Measurements from ENCODE around the gene NOTCH3.

Gene NOTCH3

DNA sequence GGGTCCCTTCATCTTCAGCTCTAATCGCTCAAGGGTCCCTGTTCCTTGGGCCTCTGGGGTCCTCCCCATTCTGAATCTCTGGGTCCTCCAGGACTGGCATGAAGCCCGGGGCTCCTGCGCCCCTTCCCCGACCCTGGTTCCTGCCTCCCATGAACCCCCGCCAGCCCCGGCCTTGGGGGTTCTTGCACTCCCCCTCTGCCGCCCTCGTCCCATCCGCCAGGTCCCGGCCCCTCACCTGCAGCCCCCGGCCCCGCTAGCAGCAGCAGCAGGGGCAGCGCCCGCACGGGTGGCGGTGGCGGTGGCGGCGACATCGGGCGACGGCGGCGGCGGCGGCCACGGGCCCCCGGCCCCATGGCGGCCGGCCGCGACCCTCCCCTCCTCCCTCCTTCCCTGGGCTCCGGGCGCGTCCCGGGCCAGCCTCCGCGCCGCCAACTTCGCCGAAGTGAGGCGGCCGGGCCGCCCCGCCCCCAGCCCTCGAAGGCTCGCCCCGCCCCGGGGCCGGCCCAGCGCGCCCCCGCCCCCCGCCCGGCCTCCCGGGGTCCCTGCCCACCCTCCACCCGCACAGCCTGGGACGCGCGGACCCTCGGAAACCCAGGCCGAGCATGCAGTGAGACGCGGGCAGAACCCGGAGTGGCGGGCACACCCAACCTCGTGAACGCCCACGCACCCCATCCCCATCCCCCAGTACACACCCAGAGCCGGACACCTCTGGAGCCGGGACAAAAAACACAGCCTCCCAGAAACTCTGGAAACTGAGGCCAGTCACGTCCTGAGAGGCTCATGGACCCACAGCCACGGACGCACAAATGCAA is at the start of gene NOTCH3:
NOTCH3 (minus strand) TSS at position 443 of the 812 bp plus-strand sequence; CDS start at position 353, 90 bp downstream.
- DNase-seq (ENCODE audit: low read depth in 2 of 2) = no peak

DNA sequence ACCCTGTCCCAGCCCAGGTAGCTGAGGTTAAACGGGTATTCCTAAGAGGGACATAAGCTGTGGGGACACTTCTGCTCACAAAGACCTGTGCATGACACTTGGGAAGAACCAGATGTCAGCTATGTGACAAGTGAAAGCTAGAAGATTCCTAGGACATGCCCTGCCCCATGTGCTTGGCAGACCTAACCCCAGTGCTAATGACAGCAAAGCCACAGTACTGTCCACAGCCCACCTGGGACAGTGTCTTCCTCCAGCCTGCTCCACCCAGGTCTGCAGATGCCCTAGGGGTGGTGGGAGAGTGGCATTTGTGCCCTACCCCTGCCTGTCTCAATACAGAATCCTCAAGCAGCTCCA is 49.8 kb upstream of the NOTCH3 start:
- no peak for DNase-seq (ENCODE audit: low read depth in 2 of 2)

DNA sequence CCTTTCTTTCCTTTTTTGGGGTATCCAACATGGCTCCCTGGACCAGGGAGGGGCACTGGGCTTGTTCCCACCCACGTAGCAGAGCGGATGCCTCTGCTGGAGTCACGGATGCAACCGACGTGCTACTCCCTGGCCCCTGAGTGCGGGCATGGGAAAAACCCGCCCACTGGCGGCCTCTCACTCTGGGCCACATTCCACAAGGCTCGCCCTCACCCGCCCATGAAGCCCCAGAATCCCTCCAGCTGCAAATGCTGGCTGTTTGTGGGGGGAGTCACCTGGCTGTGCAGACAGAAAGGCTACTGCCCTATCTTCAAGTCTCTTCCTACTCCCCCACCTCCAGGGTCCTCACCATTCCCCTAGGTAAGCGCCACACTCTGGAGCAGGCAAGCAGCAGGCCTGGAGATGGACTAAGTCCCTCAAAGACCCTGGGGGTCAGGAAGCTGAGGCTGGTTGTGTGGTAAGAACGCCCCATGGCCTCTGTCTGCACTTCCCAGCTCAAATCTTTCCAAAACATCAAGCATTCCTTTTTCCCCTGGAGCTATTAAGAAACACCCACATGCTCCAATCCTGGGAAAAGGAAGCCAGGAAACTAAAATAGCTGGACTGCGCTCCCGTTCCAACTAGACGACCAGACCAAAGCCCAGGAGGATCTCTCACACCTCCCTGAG is 49.3 kb upstream of the NOTCH3 start:
- no peak for DNase-seq (ENCODE audit: low read depth in 2 of 2)

DNA sequence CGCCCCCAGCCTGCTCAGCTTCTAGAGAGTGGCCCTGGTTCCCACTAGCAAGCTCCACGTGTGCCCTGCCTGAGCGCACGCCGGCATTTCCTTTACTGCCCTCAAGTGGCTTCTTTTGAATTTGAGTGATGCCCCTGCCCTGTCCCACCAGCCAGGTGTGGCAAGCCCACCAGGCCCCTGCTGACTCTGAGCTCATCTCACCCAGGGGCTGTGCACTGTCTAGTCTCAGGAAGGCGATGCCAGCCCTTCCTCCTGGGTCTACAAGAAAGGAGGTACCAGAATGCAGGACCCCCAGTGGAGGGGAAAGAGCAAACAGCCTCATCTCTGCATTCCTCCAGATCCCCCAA is 48.7 kb upstream of the NOTCH3 start:
- DNase-seq (ENCODE audit: low read depth in 2 of 2) = no peak

DNA sequence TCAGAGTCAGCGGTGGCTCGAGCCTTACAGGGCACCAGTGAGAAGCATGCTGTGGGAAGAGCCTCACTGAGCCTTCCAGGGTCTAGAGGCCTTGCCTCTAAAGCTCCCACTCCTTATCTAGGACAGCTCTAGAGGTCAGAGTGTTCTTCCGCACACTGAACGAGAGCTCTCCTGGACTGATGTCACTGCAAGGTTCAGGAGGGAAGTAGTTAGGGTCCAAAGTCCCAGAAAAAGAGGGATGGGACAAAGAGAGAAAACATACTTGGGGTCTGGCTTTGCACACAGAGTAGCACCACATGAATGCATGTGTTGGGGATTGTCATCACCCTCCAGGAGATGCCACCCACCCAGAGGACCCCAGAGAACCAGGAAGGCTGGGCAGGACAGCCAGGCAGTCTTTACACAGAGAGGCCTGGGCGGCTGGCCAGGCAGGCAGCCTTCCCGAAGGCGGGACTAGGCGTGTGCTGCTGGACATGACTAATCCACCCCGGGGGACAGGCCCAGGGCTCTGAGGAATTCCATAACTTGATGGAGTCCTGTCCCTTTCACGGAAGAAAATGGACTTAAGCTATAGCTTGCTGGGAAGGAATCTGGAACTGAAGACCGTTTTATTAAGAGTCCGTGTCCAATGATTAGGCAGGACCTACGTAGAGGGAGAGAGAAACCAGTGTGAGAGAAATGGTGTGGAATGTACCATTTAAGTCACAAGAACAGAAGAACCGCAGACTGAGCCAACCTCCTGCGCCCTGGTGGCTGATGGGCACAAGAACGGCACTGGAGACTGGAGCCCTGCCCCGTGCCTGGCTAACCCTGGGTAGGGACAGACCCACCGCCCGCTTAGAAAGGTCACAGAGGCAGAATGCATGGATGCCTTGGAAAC is 48.1 kb upstream of the NOTCH3 start:
- no peak for DNase-seq (ENCODE audit: low read depth in 2 of 2)

DNA sequence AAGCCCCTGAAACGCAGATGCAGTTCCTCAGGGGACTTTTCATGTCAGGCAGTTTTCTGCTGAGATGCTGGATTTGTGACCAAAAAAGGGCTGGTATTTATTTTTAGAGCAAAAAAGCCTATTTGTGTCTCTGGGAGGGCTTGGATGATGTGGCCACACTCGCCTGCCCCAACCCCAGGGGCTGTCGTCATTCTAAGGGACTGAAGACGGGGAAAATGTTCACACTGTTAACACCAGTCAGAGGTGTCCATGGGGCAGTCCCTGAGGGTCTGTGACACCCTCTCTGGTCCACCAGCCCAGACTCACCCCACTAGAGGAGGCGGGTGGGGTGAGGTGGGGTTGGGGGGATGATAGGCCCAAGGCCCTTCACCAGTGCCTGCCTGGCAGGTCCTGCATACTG is 47.3 kb upstream of the NOTCH3 start:
- no peak for DNase-seq (ENCODE audit: low read depth in 2 of 2)

DNA sequence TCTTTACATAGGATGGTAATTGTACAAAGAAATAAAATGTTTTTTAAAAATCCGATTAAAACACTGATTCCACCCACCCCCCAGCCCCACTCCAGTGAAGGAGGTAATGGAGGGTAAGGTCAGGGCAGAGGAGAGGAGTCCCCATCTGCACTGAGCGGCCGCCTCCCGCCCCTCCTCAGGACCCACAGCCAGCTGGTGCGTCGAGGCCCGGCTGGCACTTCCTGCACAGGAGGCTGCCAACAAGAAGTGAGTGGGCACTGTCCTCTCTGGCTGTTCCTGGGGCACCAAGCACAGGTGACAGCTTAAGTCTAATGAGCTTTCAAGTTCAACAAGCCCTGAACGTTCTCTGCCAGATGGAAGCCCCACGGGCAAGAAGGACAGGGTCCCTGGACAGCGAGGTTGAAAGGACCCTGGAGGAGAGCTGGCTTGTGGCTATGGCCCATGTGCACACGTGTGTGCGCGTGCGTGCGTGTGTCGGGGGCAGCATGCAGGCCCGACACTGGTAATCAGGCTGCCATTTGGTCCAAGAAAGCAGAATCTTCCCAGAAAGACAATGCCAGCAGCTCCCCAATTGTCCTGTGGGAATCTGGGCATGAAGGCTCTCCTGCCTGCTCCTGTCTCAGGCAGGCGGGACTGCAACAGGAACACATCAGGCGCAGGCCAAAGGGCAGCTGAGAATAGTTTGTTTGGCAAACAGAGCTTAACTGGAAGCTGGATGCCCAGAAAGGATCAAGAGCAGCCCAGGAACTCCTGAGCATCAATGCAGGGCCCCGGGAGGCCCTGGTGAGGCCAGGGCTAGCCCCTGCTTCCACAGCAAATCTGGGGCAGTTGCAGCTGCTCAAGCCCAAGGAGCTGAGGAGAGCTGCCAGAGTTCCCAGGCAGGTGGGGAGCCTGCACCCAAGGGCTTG is 46.6 kb upstream of the NOTCH3 start:
- no peak for DNase-seq (ENCODE audit: low read depth in 2 of 2)

DNA sequence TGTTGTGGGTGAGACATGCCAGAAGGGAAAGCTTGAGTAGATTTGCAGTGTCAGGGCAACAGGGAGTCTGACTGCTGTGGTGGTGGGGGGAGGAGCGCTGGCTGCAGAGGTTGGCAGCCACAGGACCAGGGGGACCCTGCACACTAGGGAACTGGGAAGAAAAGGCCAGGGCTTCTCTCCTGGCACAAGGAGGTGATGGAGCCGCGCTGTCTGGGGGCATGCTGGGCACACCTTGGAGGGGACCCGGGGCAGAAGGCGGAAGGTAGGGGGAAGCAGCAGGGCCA is 45.3 kb upstream of the NOTCH3 start:
- DNase-seq (ENCODE audit: low read depth in 2 of 2) = no peak

DNA sequence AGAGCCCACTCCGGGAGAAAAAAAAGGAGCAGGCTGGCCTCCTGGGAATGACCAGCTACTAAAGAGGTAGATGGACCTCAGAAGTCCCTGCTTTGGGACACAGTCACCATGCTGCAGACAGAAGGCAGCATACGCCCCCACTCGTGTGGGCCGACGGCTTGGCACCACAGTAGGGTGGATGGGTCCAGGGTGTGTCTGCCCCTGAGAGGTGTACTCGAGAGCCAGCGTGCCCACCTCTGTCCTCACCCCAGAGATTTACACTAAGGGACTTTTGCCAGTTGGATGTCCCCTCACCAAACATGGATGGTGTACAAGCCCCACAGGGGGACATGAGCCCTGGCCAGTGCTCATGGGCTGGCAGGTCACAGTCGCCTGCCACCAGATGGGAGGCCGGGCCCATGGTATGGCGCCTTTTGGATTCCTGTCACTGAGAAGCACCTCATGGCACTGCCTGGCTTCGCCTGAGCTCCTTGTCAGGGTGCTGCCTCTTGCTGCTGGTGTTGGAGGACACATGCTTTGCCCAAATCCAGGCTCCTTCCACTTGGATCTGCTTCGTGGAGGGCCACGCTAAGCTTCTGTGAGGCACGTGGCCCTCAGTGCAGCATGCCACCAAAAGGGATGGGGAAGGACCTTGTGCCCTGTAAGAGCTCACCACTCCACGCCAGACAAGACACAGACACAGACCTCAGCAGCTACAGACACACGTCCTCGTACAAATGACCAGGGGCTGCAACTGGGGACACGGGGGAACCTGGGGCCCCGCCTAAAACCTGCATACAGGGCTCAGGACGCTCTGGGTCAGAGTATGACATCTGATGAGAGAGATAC is 44.8 kb upstream of the NOTCH3 start:
- DNase-seq (ENCODE audit: low read depth in 2 of 2) = no peak

DNA sequence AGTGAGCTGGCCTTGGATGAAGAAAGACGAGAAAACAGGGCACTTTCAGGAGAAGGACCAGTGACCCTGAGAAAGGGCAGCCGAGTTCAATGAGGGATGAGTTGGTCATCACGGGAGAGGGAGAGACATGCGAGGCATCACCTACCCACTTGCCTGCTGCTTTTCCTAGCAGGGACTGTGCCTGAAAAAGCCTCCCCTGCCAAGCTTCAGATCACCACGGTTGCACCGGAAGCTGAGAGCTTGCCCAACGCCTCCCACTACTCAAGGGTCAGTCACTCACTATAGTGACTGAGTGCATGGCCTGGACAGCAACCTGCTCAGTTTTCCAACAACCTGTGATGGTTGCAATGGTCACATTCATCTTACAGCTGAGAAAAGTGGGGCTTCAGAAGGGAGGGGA is 44.0 kb upstream of the NOTCH3 start:
- DNase-seq (ENCODE audit: low read depth in 2 of 2) = no peak

DNA sequence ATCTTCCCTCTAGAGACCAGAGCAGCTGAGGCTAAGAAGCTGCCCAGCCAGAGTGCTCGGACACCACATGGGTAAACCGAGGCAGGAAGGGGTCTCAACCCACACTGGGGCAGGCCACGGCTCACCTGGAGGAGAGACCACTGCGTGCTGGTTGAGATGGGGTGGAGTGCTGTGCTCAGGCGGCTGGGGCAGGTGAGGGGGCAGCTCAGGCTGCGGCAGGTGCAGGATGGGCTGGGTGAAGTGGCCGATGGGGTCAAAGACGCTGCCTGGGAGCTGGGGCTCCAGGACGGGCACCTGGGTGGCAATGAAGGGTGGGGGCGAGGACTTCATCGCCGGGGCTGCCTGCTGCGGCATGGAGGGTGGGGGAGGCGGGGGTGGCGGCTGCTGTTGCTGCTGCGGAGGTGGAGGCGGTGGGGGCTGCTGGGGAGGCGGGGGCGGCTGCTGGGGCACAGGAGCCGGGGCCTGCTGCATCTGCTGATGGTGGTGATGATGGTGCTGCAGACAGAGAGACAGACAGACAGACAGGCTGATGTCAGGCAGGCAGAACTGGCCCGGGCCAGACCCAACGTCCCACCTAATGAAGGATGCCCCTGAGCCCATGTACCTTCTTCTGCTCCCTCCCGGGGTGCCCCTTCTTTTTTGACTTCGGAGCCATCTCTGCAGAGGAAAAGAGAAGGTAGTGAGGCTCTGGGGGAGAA is 43.5 kb upstream of the NOTCH3 start:
- no peak for DNase-seq (ENCODE audit: low read depth in 2 of 2)

DNA sequence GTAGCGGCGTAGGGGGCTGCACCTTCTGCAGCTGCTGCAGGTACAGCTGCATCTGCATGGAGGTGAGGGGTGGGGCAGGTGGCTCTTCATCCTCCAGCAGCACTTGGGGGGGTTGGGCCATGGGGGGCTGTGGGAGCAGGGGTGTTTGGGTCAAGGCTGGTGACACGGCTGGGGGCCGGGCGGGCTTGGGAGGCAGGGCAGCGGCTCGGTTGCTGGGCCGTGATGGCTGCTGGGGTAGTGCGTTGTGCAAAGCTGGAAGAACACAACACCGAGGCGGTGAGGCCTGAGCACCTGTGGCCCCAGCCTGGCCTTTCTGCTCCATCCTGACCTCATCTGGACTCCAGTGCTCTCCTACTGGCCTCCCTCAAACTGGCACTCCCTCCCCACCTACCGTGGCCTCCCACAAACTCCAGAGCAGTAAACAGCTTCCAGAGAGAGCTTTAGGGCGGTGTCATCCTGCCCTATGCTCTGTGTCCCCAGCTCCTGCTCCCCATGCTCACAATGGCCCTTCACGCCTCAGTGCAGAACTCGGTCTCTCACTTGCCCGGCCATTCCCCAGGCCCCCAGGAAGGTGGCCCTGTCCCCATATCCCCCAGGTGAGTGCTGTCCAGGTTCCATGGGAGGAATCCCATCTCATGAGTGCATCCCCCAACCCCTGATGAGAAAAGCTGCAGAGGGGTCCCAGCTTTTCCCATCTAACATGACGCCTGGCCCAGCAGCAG is 42.6 kb upstream of the NOTCH3 start:
- DNase-seq (ENCODE audit: low read depth in 2 of 2) = no peak

DNA sequence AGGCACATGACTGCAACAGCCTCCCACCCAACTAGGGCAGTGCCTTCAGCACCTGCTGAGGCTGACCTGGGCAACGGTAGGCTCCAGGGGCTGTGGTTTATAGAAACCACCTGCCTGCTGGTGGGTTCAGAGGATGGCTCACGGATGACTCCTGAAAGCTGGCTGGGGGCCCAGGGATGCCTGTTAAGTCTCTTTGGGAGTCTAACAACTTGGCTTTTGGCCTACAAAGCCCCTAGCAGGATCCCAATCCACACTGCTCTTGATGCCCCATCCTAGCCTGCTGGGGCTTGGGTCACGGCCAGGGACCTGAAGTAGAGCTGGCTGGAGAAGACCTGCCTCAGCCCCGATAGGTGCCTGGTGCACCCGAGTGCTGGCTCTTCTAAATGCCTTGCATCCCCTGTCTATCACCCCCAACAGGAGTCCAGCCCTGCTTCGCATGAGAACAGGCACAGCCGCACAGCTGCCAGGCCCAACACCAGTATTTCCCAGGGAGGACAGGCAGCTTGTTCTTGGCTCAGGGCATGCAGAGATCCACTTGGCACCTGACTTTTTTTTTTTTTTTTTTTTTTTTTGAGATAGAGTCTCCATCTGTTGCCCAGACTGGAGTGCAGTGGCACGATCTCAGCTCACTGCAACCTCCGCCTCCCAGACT is 40.6 kb upstream of the NOTCH3 start:
- DNase-seq (ENCODE audit: low read depth in 2 of 2) = no peak

DNA sequence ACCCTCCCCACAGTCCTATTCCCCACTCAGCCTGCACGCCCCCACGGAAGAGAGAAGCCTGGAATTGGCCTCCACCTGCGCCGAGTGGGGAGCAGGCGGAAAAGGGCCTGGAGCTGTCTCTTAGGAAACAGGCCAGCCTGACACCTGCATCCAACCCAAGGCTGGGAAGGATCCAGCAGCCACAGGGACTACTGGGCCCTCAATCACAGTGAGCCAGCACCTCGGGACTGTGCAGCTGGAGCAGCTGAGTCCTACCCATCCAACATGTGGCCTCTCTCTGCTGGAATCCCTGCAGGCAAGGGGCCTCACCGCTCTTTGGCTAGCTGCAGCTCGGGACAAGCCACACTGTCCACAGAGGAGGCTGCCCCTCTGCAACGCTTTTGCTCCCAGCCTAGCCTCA is 39.7 kb upstream of the NOTCH3 start:
- no peak for DNase-seq (ENCODE audit: low read depth in 2 of 2)

DNA sequence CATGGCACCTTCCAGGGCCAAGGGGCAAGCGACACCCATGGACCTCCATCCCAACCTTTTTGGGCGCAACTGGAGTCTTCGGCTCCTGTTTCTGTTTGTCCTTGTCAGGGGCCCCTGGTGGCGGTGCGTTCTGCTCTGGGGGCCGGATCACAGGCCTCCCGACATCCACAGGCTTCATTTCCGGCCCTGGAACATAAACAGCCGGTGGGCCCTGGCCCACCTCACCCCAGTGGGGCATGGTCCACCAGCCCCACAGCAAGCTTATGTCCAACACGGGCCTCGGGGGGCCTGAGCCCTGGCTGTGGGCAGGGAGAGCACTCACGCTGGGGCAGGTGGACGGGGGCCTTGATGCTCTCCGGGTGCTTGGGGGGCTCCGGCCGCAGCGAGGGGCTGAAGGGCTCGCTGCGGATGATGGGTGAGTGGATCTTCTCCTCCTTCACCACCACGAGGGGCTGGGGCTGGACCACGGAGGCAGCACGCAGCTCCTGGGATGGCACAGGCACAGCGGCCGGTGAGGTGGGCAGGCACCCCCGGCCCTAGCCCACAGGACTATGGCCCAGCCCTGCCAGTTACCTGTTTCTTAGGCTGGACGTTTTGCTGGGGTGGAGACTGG is 38.6 kb upstream of the NOTCH3 start:
- DNase-seq (ENCODE audit: low read depth in 2 of 2) = no peak

DNA sequence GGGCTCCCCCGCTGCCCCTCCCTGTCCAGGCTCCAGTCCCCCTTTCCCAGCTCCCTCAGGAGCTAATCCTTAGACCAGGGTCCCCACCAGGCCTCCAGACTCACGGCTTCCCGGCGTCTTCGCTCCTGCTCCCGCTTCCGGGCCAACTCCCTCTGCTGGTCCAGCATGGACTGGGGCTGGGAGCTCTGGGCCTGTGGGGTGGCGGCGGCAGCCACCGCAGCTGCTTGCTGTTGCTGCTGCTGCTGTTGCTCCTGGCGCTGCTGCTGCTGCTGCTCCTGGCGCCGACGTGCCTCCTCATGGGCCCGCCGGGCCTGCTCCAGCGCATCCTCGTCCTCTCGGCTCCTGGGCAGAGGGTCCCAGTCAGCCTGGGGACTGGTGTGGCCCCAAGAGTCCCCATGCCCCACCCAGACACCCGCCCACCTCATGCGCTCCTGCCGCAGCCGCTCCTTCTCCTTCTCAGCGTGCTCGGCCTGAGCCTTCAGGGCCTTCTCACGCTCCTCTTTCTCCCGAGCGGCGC is 37.9 kb upstream of the NOTCH3 start:
- DNase-seq (ENCODE audit: low read depth in 2 of 2) = no peak

DNA sequence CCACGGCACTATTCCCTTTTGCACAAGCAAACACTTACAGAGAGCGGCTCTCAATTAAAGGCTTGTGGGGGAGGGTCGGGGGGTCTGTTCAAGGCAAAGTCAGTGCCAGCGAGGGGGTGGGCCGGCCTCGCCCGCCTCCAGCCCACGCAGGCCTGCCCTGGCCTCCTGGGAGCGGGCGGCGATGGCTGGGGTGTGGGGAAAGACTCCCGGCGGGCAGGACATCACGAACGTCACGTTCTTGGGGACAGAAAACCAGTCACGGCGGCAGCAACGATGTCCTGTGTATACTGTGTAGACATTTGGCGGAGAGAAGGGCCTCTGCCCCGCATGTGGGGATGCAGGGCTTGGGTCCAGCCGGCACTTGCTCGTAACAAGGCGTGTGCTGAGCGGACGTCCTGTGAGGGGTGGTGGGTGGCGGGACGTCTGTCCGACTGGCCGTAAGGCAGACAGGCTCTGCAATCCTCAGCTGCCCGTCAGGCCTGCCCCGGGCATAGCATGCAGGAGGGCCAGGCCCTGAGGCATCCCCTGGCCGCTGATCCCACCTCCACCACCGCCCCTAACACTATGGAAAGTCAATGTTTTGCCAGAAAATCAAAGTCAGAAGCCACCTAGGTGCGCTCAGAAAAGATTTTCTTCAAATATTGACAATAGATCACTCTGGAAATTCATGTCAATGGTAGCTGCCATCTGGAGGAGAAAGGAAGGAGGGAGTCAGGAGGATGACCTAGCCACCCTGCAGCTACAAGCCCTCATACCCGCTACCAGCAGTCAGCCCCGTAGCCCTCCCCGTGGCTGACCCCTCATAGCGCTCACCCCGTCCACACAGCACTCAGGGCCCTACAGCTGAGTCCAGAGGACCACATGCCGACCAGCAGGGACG is 37.2 kb upstream of the NOTCH3 start:
- no peak for DNase-seq (ENCODE audit: low read depth in 2 of 2)

All from stimulated activated CD8-positive, alpha-beta memory T cell treated with anti-CD3 and anti-CD28 coated beads, Interleukin-15, amount 100 ng/mL, for 48 hours (primary cell).